NCI-H82 treated with DMSO at 0.1 percent for 48 hours (cell line): ENCODE results near the gene SMC4.

ENCODE experiments used
- DNase-seq: peaks from one replicate; lab custom pipeline; 2025; ENCODE audit not compliant: unreplicated experiment; lab: John Stamatoyannopoulos, UW

SMC4 gene

GRCh38 chr3:160394009-160394392 lies 5.4 kb upstream of the SMC4 start:
- no peak for DNase-seq

- peak; percentile 97 for DNase-seq
Observed at GRCh38 chr3:160395297-160395696, 4.2 kb upstream of the SMC4 start.

- DNase-seq, result no peak
Observed at GRCh38 chr3:160398820-160399124, 678 bp upstream of the SMC4 start.

- DNase-seq, result no peak
Observed at GRCh38 chr3:160400030-160400701, 716 bp downstream of the SMC4 start.

- DNase-seq, result no peak
Observed at GRCh38 chr3:160400702-160401150, 1.3 kb downstream of the SMC4 start.

GRCh38 chr3:160401291-160402095 lies 2.0 kb downstream of the SMC4 start:
- no peak for DNase-seq

- DNase-seq, result no peak
Observed at GRCh38 chr3:160402221-160403027, 3.0 kb downstream of the SMC4 start.

- no peak for DNase-seq
Observed at GRCh38 chr3:160403028-160403545, 3.6 kb downstream of the SMC4 start.

GRCh38 chr3:160403796-160404470 lies 4.5 kb downstream of the SMC4 start:
- DNase-seq, result no peak

GRCh38 chr3:160409812-160410610 lies 10.6 kb downstream of the SMC4 start:
- no peak for DNase-seq

GRCh38 chr3:160412477-160412876 lies 13.0 kb downstream of the SMC4 start:
- DNase-seq, result no peak

- DNase-seq, result peak; percentile 66
Observed at GRCh38 chr3:160413613-160414248, 14.3 kb downstream of the SMC4 start.

- no peak for DNase-seq
Observed at GRCh38 chr3:160417311-160417710, 17.9 kb downstream of the SMC4 start.

- no peak for DNase-seq
Observed at GRCh38 chr3:160427832-160428424, 28.5 kb downstream of the SMC4 start.

- no peak for DNase-seq
Observed at GRCh38 chr3:160434071-160434470, 34.6 kb downstream of the SMC4 start.

GRCh38 chr3:160435095-160435494 lies 35.6 kb downstream of the SMC4 start:
- DNase-seq, result no peak

- DNase-seq, result no peak
Observed at GRCh38 chr3:160435747-160436146, 36.3 kb downstream of the SMC4 start.

GRCh38 chr3:160437083-160437455 lies 37.6 kb downstream of the SMC4 start:
- no peak for DNase-seq

GRCh38 chr3:160440687-160441086 lies 41.2 kb downstream of the SMC4 start:
- DNase-seq, result no peak
